IPS-18c (cell line): ENCODE data around the gene FOXQ1.
"Not testable (repeated sequence)": the region's sequence is repeated elsewhere in the genome, so short reads cannot be mapped to it uniquely, and the experiment has no call there.

ENCODE experiments used
- H3K4me3 ChIP-seq: 2 replicates; pipeline ENCODE4 v1.7.0; 2013; ENCODE audit warnings: low read depth, mild to moderate bottlenecking, low read length, moderate library complexity; ENCODE audit not compliant: insufficient read depth
- H3K9me3 ChIP-seq: one replicate; pipeline ENCODE4 v1.6.1; 2013; ENCODE audit warnings: mild to moderate bottlenecking, low read length, moderate library complexity; ENCODE audit not compliant: control insufficient read depth, insufficient read depth

Gene FOXQ1

GRCh38 chr6:1329708-1330107, 17.8 kb downstream of the FOXQ1 start:
- no peak overlapping the region for H3K4me3 ChIP-seq
- H3K9me3 ChIP-seq, result peaks cover 5% of the 10 kb centered on the region

- Histone ChIP-seq H3K9me3 (peaks cover 7% of the 10 kb centered on the region), H3K4me3 (no peak overlapping the region)
Measured at GRCh38 chr6:1334684-1335083, 22.8 kb downstream of the FOXQ1 start.

GRCh38 chr6:1335367-1336037, 23.6 kb downstream of the FOXQ1 start:
- H3K4me3 ChIP-seq, result no peak overlapping the region

GRCh38 chr6:1336246-1336843, 24.4 kb downstream of the FOXQ1 start:
- Histone ChIP-seq H3K4me3 (no peak overlapping the region), H3K9me3 (peaks cover 7% of the 10 kb centered on the region)

More at GRCh38 chr6:1335367-1336037, 23.6 kb downstream of the FOXQ1 start:
- peaks cover 7% of the 10 kb centered on the region for H3K9me3 ChIP-seq

- Histone ChIP-seq H3K9me3 (peaks cover 4% of the 10 kb centered on the region), H3K4me3 (no peak overlapping the region)
Measured at GRCh38 chr6:1337791-1338190, 25.9 kb downstream of the FOXQ1 start.

GRCh38 chr6:1346101-1346500, 34.2 kb downstream of the FOXQ1 start:
- Histone ChIP-seq H3K9me3 (no peaks in the 10 kb centered on the region), H3K4me3 (no peak overlapping the region)

GRCh38 chr6:1346558-1347091, 34.7 kb downstream of the FOXQ1 start:
- H3K9me3 ChIP-seq, result no peaks in the 10 kb centered on the region
- no peak overlapping the region for H3K4me3 ChIP-seq

- Histone ChIP-seq H3K9me3 (no peaks in the 10 kb centered on the region), H3K4me3 (no peak overlapping the region)
Measured at GRCh38 chr6:1347161-1347560, 35.3 kb downstream of the FOXQ1 start.

GRCh38 chr6:1348675-1349074, 36.8 kb downstream of the FOXQ1 start:
- H3K4me3 ChIP-seq, result no peak overlapping the region

GRCh38 chr6:1349655-1350054, 37.8 kb downstream of the FOXQ1 start:
- H3K4me3 ChIP-seq, result no peak overlapping the region
- no peaks in the 10 kb centered on the region for H3K9me3 ChIP-seq

More at GRCh38 chr6:1348675-1349074, 36.8 kb downstream of the FOXQ1 start:
- H3K9me3 ChIP-seq, result no peaks in the 10 kb centered on the region

- no peak overlapping the region for H3K4me3 ChIP-seq
- H3K9me3 ChIP-seq, result no peaks in the 10 kb centered on the region
Measured at GRCh38 chr6:1351381-1352008, 39.6 kb downstream of the FOXQ1 start.

- H3K9me3 ChIP-seq, H3K4me3 ChIP-seq: not testable (repeated sequence)
Measured at GRCh38 chr6:1355068-1355467, 43.2 kb downstream of the FOXQ1 start.

GRCh38 chr6:1361717-1362116, 49.8 kb downstream of the FOXQ1 start:
- not testable (repeated sequence) for H3K9me3 ChIP-seq, H3K4me3 ChIP-seq

GRCh38 chr6:1362643-1363042, 50.7 kb downstream of the FOXQ1 start:
- Histone ChIP-seq H3K9me3 (no peaks in the 10 kb centered on the region), H3K4me3 (no peak overlapping the region)

GRCh38 chr6:1363298-1363697, 51.4 kb downstream of the FOXQ1 start:
- Histone ChIP-seq H3K9me3 (no peaks in the 10 kb centered on the region), H3K4me3 (no peak overlapping the region)

- no peaks in the 10 kb centered on the region for H3K9me3 ChIP-seq
- no peak overlapping the region for H3K4me3 ChIP-seq
Measured at GRCh38 chr6:1363729-1364572, 52.1 kb downstream of the FOXQ1 start.
